Loucy (cell line): ENCODE results near the gene RPL31.

ENCODE experiments used
- H2AFZ ChIP-seq: fragments of 200-600 bp; sonication (generic); 2 replicates; pipeline ENCODE4 v1.6.0; 2016; ENCODE audit warnings: antibody characterized with exemption, mild to moderate bottlenecking, low read length, moderate library complexity
- H3F3A ChIP-seq: fragments of 200-600 bp; 2 replicates; pipeline ENCODE4 v1.6.0; 2016; ENCODE audit warnings: antibody characterized with exemption, low read depth, mild to moderate bottlenecking
- H3K27me3 ChIP-seq: fragments of 200-600 bp; sonication (generic); 2 replicates; pipeline ENCODE4 v1.6.1; 2014; ENCODE audit warnings: low read length, mild to moderate bottlenecking; ENCODE audit not compliant: insufficient read depth, poor library complexity, severe bottlenecking
- H3K36me3 ChIP-seq: fragments of 200-600 bp; sonication (generic); 2 replicates; pipeline ENCODE4 v1.6.1; 2016; ENCODE audit warnings: low read length; ENCODE audit not compliant: insufficient read depth
- H3K4me1 ChIP-seq: fragments of 200-600 bp; sonication (generic); 2 replicates; pipeline ENCODE4 v1.5.1; 2014; ENCODE audit warnings: low read length, mild to moderate bottlenecking; ENCODE audit not compliant: insufficient read depth, poor library complexity, severe bottlenecking
- H3K4me2 ChIP-seq: fragments of 200-600 bp; sonication (generic); 2 replicates; pipeline ENCODE4 v1.6.0; 2014; ENCODE audit warnings: antibody characterized with exemption, low read length, low read depth, mild to moderate bottlenecking; ENCODE audit not compliant: poor library complexity, severe bottlenecking
- H3K4me3 ChIP-seq: fragments of 200-600 bp; sonication (generic); 2 replicates; pipeline ENCODE4 v1.5.1; 2014; ENCODE audit warnings: low read length, mild to moderate bottlenecking, mixed read lengths; ENCODE audit not compliant: poor library complexity, severe bottlenecking
- H3K79me2 ChIP-seq: fragments of 200-600 bp; sonication (generic); 2 replicates; pipeline ENCODE4 v1.6.1; 2014; ENCODE audit warnings: low read length; ENCODE audit not compliant: insufficient read depth
- H3K9ac ChIP-seq: fragments of 200-600 bp; sonication (generic); 2 replicates; pipeline ENCODE4 v1.6.0; 2014; ENCODE audit warnings: mild to moderate bottlenecking, low read depth, low read length, moderate library complexity; ENCODE audit not compliant: poor library complexity, severe bottlenecking
- H3K9me2 ChIP-seq: fragments of 200-600 bp; sonication (generic); replicated peaks from 2 replicates; pipeline ENCODE4 v1.6.1; 2016; ENCODE audit warnings: low read depth, low read length, mixed read lengths
- H3K9me3 ChIP-seq: fragments of 200-600 bp; sonication (generic); 2 replicates; pipeline ENCODE4 v1.6.1; 2014; ENCODE audit warnings: mild to moderate bottlenecking, antibody characterized with exemption, low read length, low read depth; ENCODE audit not compliant: insufficient read depth
- H4K20me1 ChIP-seq: fragments of 200-600 bp; sonication (generic); 2 replicates; pipeline ENCODE4 v1.6.0; 2014; ENCODE audit warnings: antibody characterized with exemption, low read length, mild to moderate bottlenecking; ENCODE audit not compliant: insufficient read depth, poor library complexity, severe bottlenecking
- CTCF ChIP-seq: fragments of 200-600 bp; sonication (generic); conservative IDR thresholded peaks from 2 replicates; pipeline ENCODE4 v1.5.1; 2014; ENCODE audit warnings: mild to moderate bottlenecking, antibody characterized with exemption, low read length
- EZH2phosphoT487 ChIP-seq: fragments of 200-600 bp; IDR thresholded peaks from 2 replicates; pipeline ENCODE4 v1.6.1; 2018; ENCODE audit warnings: antibody characterized with exemption, mild to moderate bottlenecking, moderate library complexity, borderline replicate concordance

The RPL31 gene

GRCh38 chr2:100987974-100988373, 14.1 kb upstream of the RPL31 start:
- Histone ChIP-seq H3K9me3 (no peaks in the 10 kb centered on the region), H2AFZ (no peak overlapping the region), H3K79me2 (no peaks in the 10 kb centered on the region), H3K4me3 (no peak overlapping the region), H3F3A (no peaks in the 10 kb centered on the region), H3K9me2 (no peaks in the 10 kb centered on the region), H3K4me2 (no peak overlapping the region), H3K4me1 (no peaks in the 10 kb centered on the region), H4K20me1 (no peaks in the 10 kb centered on the region), H3K36me3 (no peaks in the 10 kb centered on the region), H3K9ac (no peak overlapping the region), H3K27me3 (no peaks in the 10 kb centered on the region)
- TF ChIP-seq EZH2phosphoT487, result no peak

- Histone ChIP-seq H3K4me1 (no peaks in the 10 kb centered on the region), H3K9me3 (no peaks in the 10 kb centered on the region), H3K9me2 (no peaks in the 10 kb centered on the region), H2AFZ (no peak overlapping the region), H3K27me3 (no peaks in the 10 kb centered on the region), H3F3A (no peaks in the 10 kb centered on the region), H3K4me3 (no peak overlapping the region), H3K36me3 (no peaks in the 10 kb centered on the region), H4K20me1 (no peaks in the 10 kb centered on the region), H3K4me2 (no peak overlapping the region), H3K79me2 (no peaks in the 10 kb centered on the region), H3K9ac (no peak overlapping the region)
- TF ChIP-seq EZH2phosphoT487 (no peak), CTCF (no peak)
Measured at GRCh38 chr2:100988630-100989417, 13.3 kb upstream of the RPL31 start.

- H3K9ac ChIP-seq, result no peak overlapping the region
- no peaks in the 10 kb centered on the region for H3K9me3 ChIP-seq
- no peaks in the 10 kb centered on the region for H3K79me2 ChIP-seq
- no peaks in the 10 kb centered on the region for H4K20me1 ChIP-seq
- no peak overlapping the region for H3K4me2 ChIP-seq
- no peaks in the 10 kb centered on the region for H3K27me3 ChIP-seq
- no peak for TF ChIP-seq EZH2phosphoT487
- no peak for TF ChIP-seq CTCF
- no peaks in the 10 kb centered on the region for H3K9me2 ChIP-seq
- H3K4me1 ChIP-seq, result no peaks in the 10 kb centered on the region
- H3K4me3 ChIP-seq, result no peak overlapping the region
- no peaks in the 10 kb centered on the region for H3F3A ChIP-seq
- H2AFZ ChIP-seq, result no peak overlapping the region
- no peaks in the 10 kb centered on the region for H3K36me3 ChIP-seq
Measured at GRCh38 chr2:100989666-100990065, 12.4 kb upstream of the RPL31 start.

- no peaks in the 10 kb centered on the region for H3K79me2 ChIP-seq
- no peak overlapping the region for H3K4me3 ChIP-seq
- H4K20me1 ChIP-seq, result no peaks in the 10 kb centered on the region
- no peak overlapping the region for H2AFZ ChIP-seq
- H3K4me2 ChIP-seq, result no peak overlapping the region
- no peaks in the 10 kb centered on the region for H3K36me3 ChIP-seq
- H3K4me1 ChIP-seq, result no peaks in the 10 kb centered on the region
- no peaks in the 10 kb centered on the region for H3K9me2 ChIP-seq
- H3F3A ChIP-seq, result no peaks in the 10 kb centered on the region
- no peak overlapping the region for H3K9ac ChIP-seq
- TF ChIP-seq CTCF (no peak), EZH2phosphoT487 (no peak)
- H3K9me3 ChIP-seq, result no peaks in the 10 kb centered on the region
- no peaks in the 10 kb centered on the region for H3K27me3 ChIP-seq
Measured at GRCh38 chr2:100990166-100990565, 11.9 kb upstream of the RPL31 start.
